A549 (cell line): ENCODE results near the gene NLRP14. TPM values are rescaled to one million over a fixed set of nuclear protein-coding genes. Genes with fewer than 3 reads are reported as not detected.

ENCODE experiments used
- ATAC-seq, 2 experiments: fragments of 200-7000 bp in 1 of 2; fragments of >200 bp in 1 of 2; cut with Nextera tagmentation in 1 of 2; cut with Tn5 transposase in 1 of 2; 3 replicates each; pipeline versions ENCODE4 v1.8.0 to v1.9.1; 2018 to 2020; ENCODE audit warnings: mild to moderate bottlenecking in 1 of 2, moderate library complexity in 1 of 2
- CTCF ChIA-PET: fragments of 300-600 bp; sonication (Branson Sonifier 250); formaldehyde crosslinking; extraction: SDS; loops from one replicate; lab custom pipeline; 2021; ENCODE audit warnings: antibody characterized with exemption, inconsistent platforms; lab: Yijun Ruan, JAX
- POLR2A ChIA-PET: fragments of 350-600 bp; formaldehyde crosslinking; extraction: SDS; loops from one replicate; lab custom pipeline; 2021; ENCODE audit warnings: antibody characterized with exemption, inconsistent platforms; lab: Yijun Ruan, JAX
- DNase-seq, 2 experiments: peaks; one replicate each; pipeline versions ENCODE4 v3.0.0 to v3.0.0-alpha.2; 2011 to 2016; ENCODE audit warnings: low read depth in 1 of 2, low spot score in 1 of 2
- FAIRE-seq: peaks from 2 replicates; lab custom pipeline; 2011; peaks lifted over from hg19 to GRCh38; lab: Jason Lieb, UNC
- H3K27ac ChIP-seq, 2 experiments: fragments of >200 bp; sonication (Bioruptor Twin); formaldehyde crosslinking; 3 replicates each; pipeline ENCODE4 v1.5.1; 2016 to 2017
- H3K4me1 ChIP-seq: fragments of >200 bp; sonication (Bioruptor Twin); formaldehyde crosslinking; 3 replicates; pipeline ENCODE4 v1.6.1; 2016
- H3K4me2 ChIP-seq: fragments of >200 bp; sonication (Bioruptor Twin); formaldehyde crosslinking; 3 replicates; pipeline ENCODE4 v1.6.1; 2016
- H3K4me3 ChIP-seq: fragments of >200 bp; sonication (Bioruptor Twin); formaldehyde crosslinking; 3 replicates; pipeline ENCODE4 v1.5.1; 2016
- H3K9me3 ChIP-seq: fragments of >200 bp; sonication (Bioruptor Twin); formaldehyde crosslinking; 3 replicates; pipeline ENCODE4 v1.6.1; 2016
- BHLHE40 ChIP-seq: IDR thresholded peaks from 2 replicates; pipeline ENCODE4 v1.6.1; 2012; ENCODE audit warnings: low read depth, low read length, inconsistent platforms
- CBX8 ChIP-seq: fragments of 200-600 bp; sonication (generic); IDR thresholded peaks from 2 replicates; pipeline ENCODE4 v1.6.1; 2016
- CEBPB ChIP-seq, 2 experiments: fragments of >200 bp in 1 of 2; sonication (Bioruptor Twin) in 1 of 2; formaldehyde crosslinking in 1 of 2; IDR thresholded peaks; 2 replicates each; pipeline ENCODE4 v1.6.1; 2012 to 2016
- CHD4 ChIP-seq: fragments of 200-600 bp; sonication (generic); IDR thresholded peaks from 2 replicates; pipeline ENCODE4 v1.6.1; 2016; ENCODE audit warnings: antibody characterized with exemption, mild to moderate bottlenecking, borderline replicate concordance
- EHF ChIP-seq: fragments of 250-450 bp; sonication (Bioruptor Pico); IDR thresholded peaks from 2 replicates; pipeline ENCODE4 v1.5.0; 2020; ENCODE audit warnings: mild to moderate bottlenecking
- FOSL2 ChIP-seq, 2 experiments: fragments of 450-650 bp in 1 of 2; fragments of >200 bp in 1 of 2; sonication (Bioruptor Twin) in 1 of 2; formaldehyde crosslinking; IDR thresholded peaks; 2 replicates each; pipeline versions ENCODE4 v1.5.0 to v1.6.1; 2016 to 2020; ENCODE audit warnings: mild to moderate bottlenecking in 1 of 2, moderate library complexity in 1 of 2
- HEYL ChIP-seq: fragments of 250-450 bp; sonication (Bioruptor Pico); IDR thresholded peaks from 2 replicates; pipeline ENCODE4 v1.8.0; 2021; ENCODE audit warnings: mild to moderate bottlenecking, moderate library complexity
- HOXA7 ChIP-seq: fragments of 250-450 bp; sonication (Bioruptor Pico); IDR thresholded peaks from 2 replicates; pipeline ENCODE4 v1.5.0; 2020; ENCODE audit warnings: mild to moderate bottlenecking, moderate library complexity
- HOXB13 ChIP-seq: fragments of 250-450 bp; sonication (Bioruptor Pico); IDR thresholded peaks from 2 replicates; pipeline ENCODE4 v1.5.0; 2020; ENCODE audit warnings: low read depth, mild to moderate bottlenecking, moderate library complexity
- JUN ChIP-seq, 2 experiments: fragments of >200 bp; sonication (Bioruptor Twin); formaldehyde crosslinking; IDR thresholded peaks; 2 replicates in 1 of 2; 3 replicates in 1 of 2; pipeline ENCODE4 v1.6.1; 2016 to 2017
- JUNB ChIP-seq: fragments of >200 bp; sonication (Bioruptor Twin); formaldehyde crosslinking; IDR thresholded peaks from 2 replicates; pipeline ENCODE4 v1.6.1; 2016
- KDM1A ChIP-seq: fragments of 200-600 bp; sonication (generic); IDR thresholded peaks from 2 replicates; pipeline ENCODE4 v1.6.1; 2016; ENCODE audit warnings: low read depth, mild to moderate bottlenecking
- KDM5A ChIP-seq: fragments of 200-600 bp; sonication (generic); IDR thresholded peaks from 2 replicates; pipeline ENCODE4 v1.6.1; 2016; ENCODE audit warnings: antibody characterized with exemption, mild to moderate bottlenecking
- MAFK ChIP-seq: fragments of 450-650 bp; IDR thresholded peaks from 2 replicates; pipeline ENCODE4 v1.6.1; 2014; ENCODE audit not compliant: partially characterized antibody
- NFE2L2 ChIP-seq: fragments of 150-350 bp; conservative IDR thresholded peaks from 2 replicates; pipeline ENCODE4 v1.6.1; 2014; ENCODE audit warnings: low read length
- NPAS2 ChIP-seq: fragments of 250-450 bp; sonication (Bioruptor Pico); IDR thresholded peaks from 2 replicates; pipeline ENCODE4 v1.8.0; 2022; ENCODE audit warnings: mild to moderate bottlenecking, moderate library complexity, borderline replicate concordance
- NR3C1 ChIP-seq: fragments of >200 bp; sonication (Bioruptor Twin); formaldehyde crosslinking; IDR thresholded peaks from 3 replicates; pipeline ENCODE4 v1.6.1; 2017
- PHF8 ChIP-seq: fragments of 200-600 bp; sonication (generic); IDR thresholded peaks from 2 replicates; pipeline ENCODE4 v1.6.1; 2016; ENCODE audit warnings: low read depth, mild to moderate bottlenecking, antibody characterized with exemption, moderate library complexity, borderline replicate concordance
- POLR2A ChIP-seq: IDR thresholded peaks from 2 replicates; pipeline ENCODE4 v1.6.1; 2012; ENCODE audit warnings: mild to moderate bottlenecking, low read length
- RARB ChIP-seq: fragments of 250-450 bp; sonication (Bioruptor Pico); IDR thresholded peaks from 2 replicates; pipeline ENCODE4 v1.8.0; 2021; ENCODE audit warnings: mild to moderate bottlenecking, moderate library complexity
- RCOR1 ChIP-seq: fragments of 150-350 bp; IDR thresholded peaks from 2 replicates; pipeline ENCODE4 v1.6.1; 2014; ENCODE audit warnings: antibody characterized with exemption, low read length, low read depth
- RFX5 ChIP-seq: fragments of 450-650 bp; IDR thresholded peaks from 2 replicates; pipeline ENCODE4 v1.7.1; 2014; ENCODE audit warnings: antibody characterized with exemption, mild to moderate bottlenecking, moderate library complexity
- TFCP2L1 ChIP-seq: fragments of 250-450 bp; sonication (Bioruptor Pico); IDR thresholded peaks from 2 replicates; pipeline ENCODE4 v1.5.0; 2021; ENCODE audit warnings: mild to moderate bottlenecking
- TP53 ChIP-seq: fragments of 250-450 bp; sonication (Bioruptor Pico); IDR thresholded peaks from 2 replicates; pipeline ENCODE4 v1.5.0; 2021; ENCODE audit warnings: mild to moderate bottlenecking, moderate library complexity
- ZC3H11A ChIP-seq: fragments of 450-650 bp; IDR thresholded peaks from 2 replicates; pipeline ENCODE4 v1.6.1; 2014; ENCODE audit warnings: antibody characterized with exemption, mild to moderate bottlenecking
- ZFP36 ChIP-seq: fragments of 450-650 bp; IDR thresholded peaks from 2 replicates; pipeline ENCODE4 v1.6.1; 2014; ENCODE audit warnings: borderline replicate concordance; ENCODE audit not compliant: partially characterized antibody
- WGBS: methylation state at CpG from one replicate; pipeline ENCODE4 v1.1.6; 2017; ENCODE audit errors: missing lambda C conversion rate; 5-methylcytosine and 5-hydroxymethylcytosine counted together
- polyA plus RNA-seq, 4 experiments: library from polyadenylated mRNA; depleted of rRNA in 3 of 4; stranded (reverse); fragments of >200 nt; fragmentation: RNase III in 1 of 4; extraction: RNeasy Plus Mini Kit Qiagen cat#74134 plus additional on column Dnase treatment in 1 of 4; gene quantifications; 2 replicates in 3 of 4; 3 replicates in 1 of 4; pipeline ENCODE4 v1.2.3, GENCODE V29; 2011 to 2017
- TF ChIP-seq, protein P1 (sequence below): fragments of 250-450 bp; sonication (Bioruptor Pico); IDR thresholded peaks from 2 replicates; pipeline ENCODE4 v1.5.0; 2020; ENCODE audit warnings: low read depth, mild to moderate bottlenecking, moderate library complexity
- TF ChIP-seq, protein P2 (sequence below): IDR thresholded peaks from 2 replicates; pipeline ENCODE4 v1.6.1; 2012
- TF ChIP-seq, protein P3 (sequence below): fragments of 250-450 bp; sonication (Bioruptor Pico); IDR thresholded peaks from 2 replicates; pipeline ENCODE4 v1.5.0; 2021; ENCODE audit warnings: mild to moderate bottlenecking, moderate library complexity, borderline replicate concordance
- TF ChIP-seq, protein P4 (sequence below): fragments of 150-350 bp; IDR thresholded peaks from 2 replicates; pipeline ENCODE4 v1.6.1; 2014; ENCODE audit warnings: low read depth, mild to moderate bottlenecking, low read length
- TF ChIP-seq, protein P5 (sequence below): fragments of >200 bp; sonication (Bioruptor Twin); formaldehyde crosslinking; IDR thresholded peaks from 3 replicates; pipeline ENCODE4 v1.5.1; 2016

The NLRP14 gene
- polyA plus RNA-seq, 2 of the 4 experiments (the other 2 are of a cell fraction), result 0.04 TPM; not detected in 1

DNA sequence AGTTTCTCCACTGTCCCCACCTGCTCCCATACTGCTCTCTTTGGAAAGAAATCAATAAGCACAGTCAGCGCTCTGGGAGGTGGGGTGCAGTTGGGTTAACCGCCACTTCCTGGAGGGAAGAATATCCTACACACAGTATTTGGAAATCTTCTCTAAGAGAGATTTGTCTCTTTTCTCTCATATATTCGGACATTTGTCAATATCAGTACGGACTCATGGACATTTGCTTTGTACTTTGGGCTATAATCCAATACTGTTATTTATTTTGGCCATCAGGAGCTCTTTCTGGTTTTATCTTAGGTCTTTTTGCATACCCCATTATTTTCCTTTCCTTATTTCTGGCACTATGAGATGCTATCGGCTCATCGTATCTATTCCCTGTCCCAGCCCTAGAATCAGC, 13.7 kb downstream of the NLRP14 start:
- 37% methylated on average over 6 of the region's 6 CpGs for WGBS
- CTCF ChIA-PET, result no interaction called here

DNA sequence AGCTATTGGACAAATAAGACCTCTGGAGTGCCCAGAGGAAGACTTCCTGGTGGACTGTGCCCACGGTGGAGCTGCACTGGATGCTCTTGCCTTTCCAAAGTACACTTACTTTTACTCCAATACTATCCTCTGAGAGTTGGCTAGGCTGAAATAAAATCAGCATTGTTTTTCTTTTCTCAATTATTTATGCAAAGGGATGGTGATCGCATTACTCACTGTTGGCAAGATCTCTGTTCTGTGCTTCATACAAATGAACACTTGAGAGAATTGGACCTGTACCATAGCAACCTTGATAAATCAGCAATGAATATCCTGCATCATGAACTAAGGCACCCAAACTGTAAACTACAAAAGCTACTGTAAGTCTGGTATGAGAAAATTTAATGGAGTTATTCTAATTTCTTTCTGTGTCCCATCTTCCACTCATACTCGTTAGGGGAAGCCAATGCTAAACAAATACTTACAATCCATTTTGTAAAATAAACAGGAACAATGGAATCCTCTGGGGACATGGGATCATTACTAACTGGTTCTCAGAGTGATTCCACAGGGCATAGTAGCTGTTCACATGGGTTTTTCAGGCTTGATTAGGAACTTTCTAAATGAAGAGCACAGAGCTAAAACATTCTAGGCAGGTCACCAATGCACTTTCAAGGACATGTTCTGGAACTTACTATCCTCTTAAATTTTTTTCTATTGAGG, 26.3 kb downstream of the NLRP14 start:
- CTCF ChIA-PET, result interaction anchor here (0.6 kb wide), 1 partner anchor 522 kb away, joined by 3 read pairs; no protein-coding TSS in a partner anchor

More for the DNA sequence above, 13.7 kb downstream of the NLRP14 start:
- Histone ChIP-seq H3K4me2 (no peak overlapping the region), H3K4me3 (no peak overlapping the region), H3K27ac (no peak overlapping the region), H3K4me1 (no peaks in the 10 kb centered on the region)
- POLR2A ChIA-PET, result no interaction called here
- no peak for DNase-seq
- TF ChIP-seq TP53 (CRISPR knock-in tag) (no peak), TFCP2L1 (CRISPR knock-in tag) (no peak), NR3C1 (no peak), JUN (IDR thresholded peaks at IDR 0.05) (no peak), ZC3H11A (no peak), EHF (CRISPR knock-in tag) (no peak), RARB (no peak), JUNB (no peak), NPAS2 (no peak), CBX8 (no peak), HOXA7 (CRISPR knock-in tag) (no peak), CEBPB (IDR thresholded peaks at IDR 0.05) (no peak), RCOR1 (no peak), ZFP36 (no peak), HOXB13 (CRISPR knock-in tag) (no peak), MAFK (no peak), FOSL2 (IDR thresholded peaks at IDR 0.05) (no peak), FOSL2 (CRISPR knock-in tag; IDR thresholded peaks at IDR 0.05) (no peak)
- TF ChIP-seq, protein P1, sequence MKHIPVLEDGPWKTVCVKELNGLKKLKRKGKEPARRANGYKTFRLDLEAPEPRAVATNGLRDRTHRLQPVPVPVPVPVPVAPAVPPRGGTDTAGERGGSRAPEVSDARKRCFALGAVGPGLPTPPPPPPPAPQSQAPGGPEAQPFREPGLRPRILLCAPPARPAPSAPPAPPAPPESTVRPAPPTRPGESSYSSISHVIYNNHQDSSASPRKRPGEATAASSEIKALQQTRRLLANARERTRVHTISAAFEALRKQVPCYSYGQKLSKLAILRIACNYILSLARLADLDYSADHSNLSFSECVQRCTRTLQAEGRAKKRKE (CRISPR knock-in tag), result no peak
- TF ChIP-seq, protein P2, sequence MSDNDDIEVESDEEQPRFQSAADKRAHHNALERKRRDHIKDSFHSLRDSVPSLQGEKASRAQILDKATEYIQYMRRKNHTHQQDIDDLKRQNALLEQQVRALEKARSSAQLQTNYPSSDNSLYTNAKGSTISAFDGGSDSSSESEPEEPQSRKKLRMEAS, result no peak
- TF ChIP-seq, all 56 proteins: peak for 0
- H3K9me3 ChIP-seq, result no peaks in the 10 kb centered on the region
- no peak for ATAC-seq
- no peak for FAIRE-seq

DNA sequence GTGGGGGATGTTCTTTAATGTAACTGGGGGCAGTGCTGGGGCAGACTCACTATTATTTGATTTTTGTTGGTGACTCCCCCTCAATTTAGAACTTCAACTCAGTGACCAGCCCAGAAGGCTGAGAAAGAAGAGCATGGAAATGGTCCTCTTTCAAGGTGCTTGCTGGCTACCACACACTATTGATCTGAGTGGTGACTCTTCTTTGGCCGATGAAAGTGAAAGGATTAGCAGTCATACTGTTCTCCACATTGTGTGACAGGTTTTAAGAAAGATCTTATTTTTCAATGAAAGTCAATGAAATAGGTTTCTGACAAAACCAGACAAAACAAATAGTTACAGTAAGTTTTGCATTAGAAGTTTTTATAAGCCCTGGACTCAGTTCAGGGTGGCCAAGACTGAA, 29.9 kb downstream of the NLRP14 start:
- Histone ChIP-seq H3K27ac (no peak overlapping the region), H3K4me2 (no peak overlapping the region), H3K9me3 (no peaks in the 10 kb centered on the region), H3K4me3 (no peak overlapping the region), H3K4me1 (no peaks in the 10 kb centered on the region)
- no peak for DNase-seq
- no peak for ATAC-seq
- POLR2A ChIA-PET, result no interaction called here
- no peak for FAIRE-seq
- WGBS, result 95% methylated on average over 1 of the region's 1 CpG
- CTCF ChIA-PET, result no interaction called here
- TF ChIP-seq KDM5A (no peak), KDM1A (no peak), POLR2A (no peak), HOXA7 (CRISPR knock-in tag) (no peak), HEYL (no peak), ZC3H11A (no peak), NFE2L2 (no peak), BHLHE40 (no peak), CHD4 (no peak), CBX8 (no peak), PHF8 (no peak), RARB (no peak), FOSL2 (IDR thresholded peaks at IDR 0.05) (no peak), FOSL2 (CRISPR knock-in tag; IDR thresholded peaks at IDR 0.05) (no peak), NPAS2 (no peak)
- TF ChIP-seq, protein P3, sequence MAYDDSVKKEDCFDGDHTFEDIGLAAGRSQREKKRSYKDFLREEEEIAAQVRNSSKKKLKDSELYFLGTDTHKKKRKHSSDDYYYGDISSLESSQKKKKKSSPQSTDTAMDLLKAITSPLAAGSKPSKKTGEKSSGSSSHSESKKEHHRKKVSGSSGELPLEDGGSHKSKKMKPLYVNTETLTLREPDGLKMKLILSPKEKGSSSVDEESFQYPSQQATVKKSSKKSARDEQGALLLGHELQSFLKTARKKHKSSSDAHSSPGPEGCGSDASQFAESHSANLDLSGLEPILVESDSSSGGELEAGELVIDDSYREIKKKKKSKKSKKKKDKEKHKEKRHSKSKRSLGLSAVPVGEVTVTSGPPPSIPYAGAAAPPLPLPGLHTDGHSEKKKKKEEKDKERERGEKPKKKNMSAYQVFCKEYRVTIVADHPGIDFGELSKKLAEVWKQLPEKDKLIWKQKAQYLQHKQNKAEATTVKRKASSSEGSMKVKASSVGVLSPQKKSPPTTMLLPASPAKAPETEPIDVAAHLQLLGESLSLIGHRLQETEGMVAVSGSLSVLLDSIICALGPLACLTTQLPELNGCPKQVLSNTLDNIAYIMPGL (CRISPR knock-in tag), result no peak
- TF ChIP-seq, protein P4, sequence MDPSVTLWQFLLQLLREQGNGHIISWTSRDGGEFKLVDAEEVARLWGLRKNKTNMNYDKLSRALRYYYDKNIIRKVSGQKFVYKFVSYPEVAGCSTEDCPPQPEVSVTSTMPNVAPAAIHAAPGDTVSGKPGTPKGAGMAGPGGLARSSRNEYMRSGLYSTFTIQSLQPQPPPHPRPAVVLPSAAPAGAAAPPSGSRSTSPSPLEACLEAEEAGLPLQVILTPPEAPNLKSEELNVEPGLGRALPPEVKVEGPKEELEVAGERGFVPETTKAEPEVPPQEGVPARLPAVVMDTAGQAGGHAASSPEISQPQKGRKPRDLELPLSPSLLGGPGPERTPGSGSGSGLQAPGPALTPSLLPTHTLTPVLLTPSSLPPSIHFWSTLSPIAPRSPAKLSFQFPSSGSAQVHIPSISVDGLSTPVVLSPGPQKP, result no peak
- TF ChIP-seq, protein P5, sequence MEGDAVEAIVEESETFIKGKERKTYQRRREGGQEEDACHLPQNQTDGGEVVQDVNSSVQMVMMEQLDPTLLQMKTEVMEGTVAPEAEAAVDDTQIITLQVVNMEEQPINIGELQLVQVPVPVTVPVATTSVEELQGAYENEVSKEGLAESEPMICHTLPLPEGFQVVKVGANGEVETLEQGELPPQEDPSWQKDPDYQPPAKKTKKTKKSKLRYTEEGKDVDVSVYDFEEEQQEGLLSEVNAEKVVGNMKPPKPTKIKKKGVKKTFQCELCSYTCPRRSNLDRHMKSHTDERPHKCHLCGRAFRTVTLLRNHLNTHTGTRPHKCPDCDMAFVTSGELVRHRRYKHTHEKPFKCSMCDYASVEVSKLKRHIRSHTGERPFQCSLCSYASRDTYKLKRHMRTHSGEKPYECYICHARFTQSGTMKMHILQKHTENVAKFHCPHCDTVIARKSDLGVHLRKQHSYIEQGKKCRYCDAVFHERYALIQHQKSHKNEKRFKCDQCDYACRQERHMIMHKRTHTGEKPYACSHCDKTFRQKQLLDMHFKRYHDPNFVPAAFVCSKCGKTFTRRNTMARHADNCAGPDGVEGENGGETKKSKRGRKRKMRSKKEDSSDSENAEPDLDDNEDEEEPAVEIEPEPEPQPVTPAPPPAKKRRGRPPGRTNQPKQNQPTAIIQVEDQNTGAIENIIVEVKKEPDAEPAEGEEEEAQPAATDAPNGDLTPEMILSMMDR, result no peak

More for the DNA sequence above, 26.3 kb downstream of the NLRP14 start:
- Histone ChIP-seq H3K9me3 (no peaks in the 10 kb centered on the region), H3K27ac (no peak overlapping the region), H3K4me1 (no peaks in the 10 kb centered on the region), H3K4me2 (no peak overlapping the region), H3K4me3 (no peak overlapping the region)
- POLR2A ChIA-PET, result no interaction called here
- 1% methylated on average over 3 of the region's 3 CpGs for WGBS
- ATAC-seq (no peak), FAIRE-seq (no peak), DNase-seq (no peak)
- TF ChIP-seq CHD4, result no peak
- TF ChIP-seq RFX5, result no peak
